ENCODE results near the gene CDH22.

- no peak for TF ChIP-seq CTCF (IDR thresholded peaks at IDR 0.05)
- TF ChIP-seq EZH2phosphoT487 (IDR thresholded peaks at IDR 0.05): no peak
Measured at GRCh38 chr20:46304361-46304760, 3.9 kb downstream of the CDH22 start.
